GM19468 (cell line): ENCODE measurements around the gene MED25.
A peak's percentile ranks its signal among the peaks of the same experiment; 100 is the strongest.

ENCODE experiments used
- ATAC-seq: cut with Tn5 transposase; IDR thresholded peaks from one replicate; pipeline ENCODE4 v1.9.1; 2021; ENCODE audit warnings: mild to moderate bottlenecking, moderate library complexity, moderate number of reproducible peaks; ENCODE audit not compliant: unreplicated experiment; ENCODE audit errors: extremely low read depth

The MED25 gene

DNA sequence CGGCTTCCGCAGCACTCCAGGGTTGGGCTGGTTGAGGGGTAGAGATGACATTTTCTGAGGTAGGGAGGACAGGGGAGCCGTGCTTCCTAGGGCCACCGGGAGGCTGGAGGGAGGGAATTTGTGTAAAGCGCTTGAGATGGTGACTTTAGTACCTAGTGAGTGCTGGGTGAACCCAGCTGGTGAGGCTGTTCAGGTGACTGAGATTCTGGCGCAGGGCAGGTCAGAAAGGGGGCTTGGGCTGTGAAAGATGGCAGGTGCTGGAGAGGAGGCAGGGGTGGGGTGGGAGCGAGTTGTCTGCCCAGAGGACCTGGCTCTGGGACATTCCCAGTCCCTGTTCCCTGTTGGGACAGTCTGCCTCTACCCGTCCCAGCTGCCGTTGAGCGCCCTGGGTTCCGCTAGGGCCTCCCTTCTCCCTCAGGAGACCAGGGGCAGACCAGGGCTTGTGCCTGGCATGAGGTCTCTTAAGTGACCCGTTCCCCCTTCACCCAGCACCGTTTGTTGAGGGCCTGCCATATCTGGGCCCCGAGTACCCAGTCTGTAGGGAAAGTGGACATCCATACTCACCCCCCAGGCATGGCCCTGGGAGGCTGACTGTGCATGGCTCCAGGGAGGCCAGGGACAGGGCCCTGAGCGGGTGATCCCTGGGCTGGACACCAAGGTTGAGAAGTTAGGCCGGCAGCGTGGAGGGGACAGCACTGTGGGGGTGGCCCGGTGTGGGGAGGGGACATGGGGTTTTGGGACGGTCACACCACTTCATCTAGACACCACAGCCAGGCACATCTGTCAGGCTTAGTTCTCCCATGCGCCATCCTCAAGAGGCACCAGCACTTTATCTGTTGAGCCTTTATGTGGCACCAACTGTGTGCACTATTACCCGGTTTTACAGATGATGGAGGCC lies 37.8 kb downstream of the MED25 start:
- no peak for ATAC-seq

DNA sequence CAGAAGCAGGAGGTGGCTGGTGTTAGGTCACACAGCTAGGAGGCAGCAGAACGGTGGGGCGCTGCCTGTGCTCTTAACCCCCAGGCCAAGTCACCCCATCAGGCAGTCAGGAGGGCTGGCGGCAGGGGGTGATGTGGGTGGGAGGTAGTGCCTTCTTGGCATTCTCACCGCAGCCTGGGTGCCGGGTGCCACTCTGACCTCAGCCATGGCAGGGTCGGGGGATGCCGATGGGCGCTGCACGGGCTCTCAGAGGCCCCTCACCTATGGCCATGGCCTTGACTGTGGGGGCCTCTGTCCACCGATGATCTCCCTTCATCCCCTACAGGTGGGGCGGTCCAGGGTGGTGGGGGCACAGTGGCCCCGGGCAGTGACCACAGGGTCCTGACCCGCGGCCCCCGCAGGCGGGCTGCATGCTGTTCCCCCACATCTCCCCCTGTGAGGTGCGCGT lies 38.5 kb downstream of the MED25 start:
- ATAC-seq, result no peak

DNA sequence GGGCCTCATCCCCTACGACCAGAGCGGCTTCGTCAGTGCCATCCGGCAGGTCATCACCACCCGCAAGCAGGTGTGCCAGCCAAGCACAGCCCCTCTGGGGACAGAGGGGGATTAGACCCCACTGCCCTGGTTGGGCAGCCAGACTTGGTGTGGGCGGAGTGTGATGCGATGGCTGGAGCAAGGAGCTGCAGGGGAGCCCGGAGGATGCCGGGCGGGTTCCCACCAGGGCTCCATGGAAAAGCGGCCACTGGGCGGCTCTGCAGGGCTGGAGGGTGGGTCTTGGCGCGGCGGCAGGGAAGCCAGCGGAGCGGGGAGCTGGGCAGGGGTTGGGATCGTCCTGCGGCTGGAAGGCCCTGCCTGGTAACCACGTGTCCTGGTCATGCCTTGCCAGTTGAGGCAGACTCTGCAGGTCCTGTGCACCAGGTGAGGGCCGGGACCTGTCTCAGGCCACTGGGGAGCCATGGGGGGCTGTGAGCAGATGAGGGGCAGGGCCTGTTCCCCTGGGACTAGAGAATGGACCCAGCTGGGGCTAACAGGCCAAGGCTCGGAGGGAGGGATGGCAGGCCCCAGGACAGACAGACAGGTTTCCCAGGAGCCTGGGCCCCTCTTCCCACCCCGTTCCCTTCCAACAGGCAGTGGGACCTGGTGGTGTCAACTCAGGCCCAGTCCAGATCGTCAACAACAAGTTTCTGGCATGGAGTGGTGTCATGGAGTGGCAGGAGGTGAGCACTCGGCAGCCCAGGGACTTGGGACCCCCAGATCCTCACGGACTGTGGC lies 39.2 kb downstream of the MED25 start:
- ATAC-seq, result no peak

DNA sequence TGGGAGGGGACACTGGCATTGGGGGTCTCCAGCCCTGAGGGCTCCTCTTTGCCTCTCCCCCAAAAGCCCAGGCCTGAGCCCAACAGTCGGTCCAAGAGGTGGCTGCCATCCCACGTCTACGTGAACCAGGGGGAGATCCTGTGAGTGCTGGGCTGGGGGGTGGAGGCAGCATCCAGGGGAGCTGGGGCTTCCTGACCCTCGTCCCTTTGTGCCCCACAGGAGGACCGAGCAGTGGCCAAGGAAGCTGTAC lies 39.7 kb downstream of the MED25 start:
- ATAC-seq, result no peak

DNA sequence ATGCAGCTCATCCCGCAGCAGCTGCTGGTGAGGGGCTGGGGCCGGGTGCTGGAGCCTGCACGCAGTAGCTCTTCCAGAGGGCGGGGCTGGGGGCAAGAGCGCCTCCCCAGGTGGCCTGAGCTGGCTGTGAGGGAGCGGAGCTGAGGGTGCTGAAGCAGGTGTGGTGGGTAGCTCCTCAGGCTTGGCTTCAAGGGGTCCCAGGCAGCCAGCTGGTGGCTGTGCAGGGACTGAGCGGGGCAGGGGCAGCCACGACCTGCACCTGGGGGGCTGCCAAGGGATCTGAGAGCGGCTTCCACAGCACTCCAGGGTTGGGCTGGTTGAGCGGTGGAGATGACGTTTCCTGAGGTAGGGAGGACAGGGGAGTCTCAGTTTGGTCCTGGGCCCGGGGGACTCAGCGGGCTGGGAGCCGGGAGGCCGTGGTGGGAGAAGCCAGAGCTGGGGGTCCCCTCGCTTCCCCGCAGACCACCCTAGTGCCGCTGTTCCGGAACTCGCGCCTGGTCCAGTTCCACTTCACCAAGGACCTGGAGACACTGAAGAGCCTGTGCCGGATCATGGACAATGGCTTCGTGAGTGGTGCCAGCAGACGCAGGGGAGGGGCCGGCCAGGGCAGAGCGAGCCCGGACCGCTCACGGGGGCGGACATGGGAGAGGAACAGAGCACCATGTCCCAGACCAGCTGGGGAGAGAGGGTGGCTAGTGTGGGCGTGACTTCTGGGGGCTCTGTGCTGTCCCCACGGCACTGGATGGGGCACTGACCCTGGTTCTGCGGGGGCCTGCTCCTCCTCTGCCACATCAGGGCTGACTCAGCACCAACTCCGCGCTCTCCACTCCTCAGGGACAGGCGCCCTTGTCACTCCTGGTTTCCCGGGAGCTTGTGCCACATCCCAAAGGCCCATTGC lies 40.2 kb downstream of the MED25 start:
- ATAC-seq, result no peak

DNA sequence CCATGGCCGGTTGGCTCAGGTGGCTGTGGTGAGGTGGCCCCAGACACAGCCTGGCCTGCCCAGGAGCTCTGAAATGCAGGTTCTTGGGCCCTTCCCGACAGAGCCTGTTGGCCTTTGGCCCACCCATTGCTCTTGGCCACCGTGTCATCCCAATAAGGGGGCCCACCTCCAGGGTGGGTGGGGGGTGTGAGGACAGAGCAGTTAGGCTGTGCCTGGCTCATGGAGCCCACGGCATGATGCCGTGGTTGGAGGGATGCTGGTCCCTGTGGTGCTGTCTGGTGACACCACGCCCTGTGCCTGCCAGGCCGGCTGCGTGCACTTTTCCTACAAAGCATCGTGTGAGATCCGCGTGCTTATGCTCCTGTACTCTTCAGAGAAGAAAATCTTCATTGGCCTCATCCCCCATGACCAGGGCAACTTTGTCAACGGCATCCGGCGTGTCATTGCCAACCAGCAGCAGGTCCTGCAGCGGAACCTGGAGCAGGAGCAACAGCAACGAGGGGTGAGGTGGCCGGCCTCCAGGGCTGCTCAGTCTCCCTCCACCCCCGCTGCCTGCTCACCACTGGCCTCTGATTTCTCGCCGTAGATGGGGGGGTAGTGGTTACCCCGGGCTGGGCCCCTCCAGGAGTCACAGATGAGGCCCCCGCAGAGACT lies 41.7 kb downstream of the MED25 start:
- ATAC-seq, result no peak

DNA sequence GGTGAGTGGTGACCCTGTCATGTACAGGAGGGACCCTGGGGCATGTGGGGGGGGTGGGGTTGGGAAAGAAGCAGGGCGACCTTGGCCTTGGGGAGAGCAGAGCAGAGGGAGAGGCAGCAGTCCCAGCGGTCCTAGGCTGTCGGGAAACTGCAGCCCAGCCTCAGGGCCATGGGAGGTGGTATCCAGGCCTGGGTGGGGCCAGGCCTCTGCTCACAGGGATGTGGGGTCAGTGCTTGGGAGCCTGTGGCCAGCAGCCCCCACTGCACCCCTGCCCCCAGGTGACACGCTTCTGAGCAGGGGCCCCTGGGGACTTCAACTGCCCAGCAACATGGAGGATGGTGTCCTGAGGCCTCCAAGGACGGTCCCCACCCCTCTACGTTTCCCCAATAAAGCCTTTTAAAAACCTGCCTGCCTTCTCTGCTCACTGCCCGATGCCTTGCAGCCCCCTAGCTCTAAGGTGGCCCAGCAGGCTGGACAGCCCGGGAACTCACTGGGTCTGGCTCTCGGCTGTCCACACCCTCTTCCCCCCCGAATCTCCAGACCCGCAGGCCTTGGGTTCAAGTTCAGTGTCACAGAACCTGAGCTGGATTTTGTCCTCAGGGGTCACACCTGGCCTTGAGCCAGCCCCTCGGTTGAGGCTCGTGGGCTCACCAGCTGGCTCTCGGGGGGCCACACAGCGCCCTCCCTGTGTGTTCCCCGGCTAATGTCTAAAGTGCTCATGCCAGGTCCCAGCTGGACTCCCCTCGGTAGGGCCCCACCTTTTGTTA lies 42.4 kb downstream of the MED25 start:
- ATAC-seq, result no peak

DNA sequence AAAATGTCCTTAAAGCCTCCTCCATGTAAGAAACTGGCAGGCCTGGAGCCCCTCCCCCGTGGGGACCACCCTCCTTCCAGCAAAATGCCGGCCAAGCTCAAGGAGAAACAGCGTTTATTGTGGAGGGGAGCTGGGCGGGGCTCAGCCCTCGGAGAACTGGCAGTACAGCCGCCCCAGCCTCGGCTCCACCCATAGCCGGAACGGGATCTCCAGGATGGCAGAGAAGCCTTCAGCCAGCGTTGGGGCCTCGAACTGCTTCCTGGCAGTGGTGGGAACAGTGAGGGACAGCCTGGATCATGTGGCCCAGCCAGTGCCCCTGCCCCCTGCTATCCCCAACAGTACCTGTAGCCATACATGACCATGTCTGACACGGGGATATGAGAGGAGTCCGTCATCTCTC lies 43.0 kb downstream of the MED25 start:
- ATAC-seq, result no peak

DNA sequence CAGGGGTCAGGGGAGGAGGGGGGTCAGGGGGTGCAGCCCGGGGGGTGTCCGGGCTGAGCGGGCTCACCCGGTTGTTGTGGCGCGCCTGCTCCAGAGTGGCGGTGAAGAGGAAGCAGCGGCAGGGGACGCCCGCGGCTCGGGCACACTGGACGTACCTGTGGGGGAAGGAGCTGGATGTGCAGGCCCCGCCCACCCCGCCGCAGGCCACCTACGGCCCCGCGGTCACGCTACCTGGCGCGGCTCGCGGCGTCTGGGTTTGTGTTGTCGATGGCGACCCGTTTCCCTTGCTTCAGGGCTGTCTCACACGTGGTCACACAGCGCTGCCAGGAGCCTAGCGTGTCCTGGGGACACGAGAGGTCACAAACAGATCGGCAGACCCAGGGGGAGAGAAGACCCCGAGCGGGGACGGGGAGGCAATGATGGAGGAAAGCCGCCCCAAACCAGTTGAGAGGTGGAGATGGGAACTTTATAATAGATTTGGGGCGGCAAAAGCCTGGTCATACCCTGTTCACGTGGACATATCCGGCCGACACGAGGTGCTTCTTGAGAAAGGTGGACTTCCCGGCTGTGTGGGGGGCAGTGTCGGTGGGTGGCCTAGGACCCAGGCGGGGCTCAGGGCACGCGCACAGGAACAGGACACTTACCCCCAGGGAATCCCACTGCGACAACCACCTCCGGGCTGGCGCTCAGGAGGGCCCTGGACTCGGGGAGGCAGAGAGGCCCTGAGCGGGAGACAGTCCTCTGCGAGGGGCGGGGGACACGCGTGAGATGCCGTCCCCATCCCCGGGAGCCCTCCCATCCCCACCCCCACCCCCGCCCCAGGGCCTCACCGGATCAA lies 43.7 kb downstream of the MED25 start:
- no peak for ATAC-seq

DNA sequence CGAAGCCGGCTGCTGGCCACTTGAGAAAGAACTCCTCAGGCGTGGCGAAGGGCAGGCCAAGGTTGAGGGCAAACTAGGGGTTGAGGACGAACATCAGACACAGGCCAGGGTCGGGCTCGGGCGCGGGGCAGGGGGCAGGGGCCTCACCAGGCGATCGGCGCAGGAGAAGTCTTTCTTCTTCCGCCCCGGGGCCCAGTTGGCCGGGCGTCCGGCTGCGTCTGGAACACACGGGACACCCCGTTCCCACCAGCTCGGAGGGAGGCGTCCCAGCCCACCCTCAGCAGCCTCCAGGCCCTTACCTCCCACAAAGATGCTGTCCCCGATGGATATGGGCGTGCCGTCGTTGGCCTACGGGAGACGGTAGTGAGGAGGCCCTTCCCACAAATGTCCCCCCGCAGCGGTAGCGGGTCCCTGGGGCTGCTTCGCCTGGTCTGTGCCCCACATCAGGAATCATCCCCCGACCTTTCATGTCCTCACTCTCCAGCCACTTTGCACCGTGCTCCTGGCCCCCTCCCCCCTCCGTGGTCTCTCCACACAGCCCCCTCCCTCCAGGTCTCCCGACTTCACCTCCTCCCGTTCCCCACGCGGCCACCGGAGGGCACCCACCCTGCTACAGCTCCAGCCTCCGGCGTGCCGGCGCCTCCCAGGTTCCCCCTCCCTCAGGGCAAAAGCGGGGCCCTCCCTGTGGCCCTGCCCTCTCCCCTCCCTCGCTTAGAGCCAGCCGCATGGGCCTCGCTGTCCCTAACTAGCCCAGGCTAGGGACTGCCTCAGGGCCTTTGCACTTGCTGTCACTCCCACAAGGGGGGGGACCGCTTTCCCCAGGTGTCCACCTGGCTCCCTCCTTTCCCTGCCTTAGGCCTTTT lies 44.5 kb downstream of the MED25 start:
- no peak for ATAC-seq

DNA sequence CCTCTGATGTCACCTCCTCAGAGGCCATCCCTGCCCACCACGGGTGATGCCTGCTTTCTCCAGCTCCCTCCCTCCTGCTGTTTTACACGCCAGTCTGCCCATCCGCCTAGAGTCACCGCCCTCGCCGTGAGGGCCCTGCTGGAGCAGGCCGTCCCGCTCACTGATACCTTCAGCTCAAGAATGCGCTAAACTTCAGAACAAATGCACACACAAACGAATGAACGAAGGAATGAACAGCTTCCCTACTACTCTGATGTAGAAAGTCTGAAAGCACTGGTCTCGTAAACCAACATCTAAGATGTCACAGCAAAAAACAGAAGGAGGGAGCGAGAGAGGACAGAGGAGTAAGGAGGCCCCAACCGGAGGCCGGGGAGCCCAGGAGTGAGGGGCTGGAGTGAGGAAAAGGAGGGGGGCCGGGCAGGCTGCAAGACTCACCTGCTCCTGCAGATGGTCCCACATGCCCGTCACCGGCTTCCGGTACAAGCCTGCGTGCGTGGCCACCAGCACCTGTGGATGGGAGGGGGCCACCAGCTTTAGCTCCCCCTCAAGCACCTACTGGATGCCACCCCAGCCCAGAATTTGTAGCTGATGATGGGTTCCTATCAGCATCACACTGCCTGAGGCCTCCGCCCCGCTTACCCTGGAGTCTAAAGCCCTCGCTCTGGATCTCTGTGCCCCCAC lies 45.3 kb downstream of the MED25 start:
- no peak for ATAC-seq

DNA sequence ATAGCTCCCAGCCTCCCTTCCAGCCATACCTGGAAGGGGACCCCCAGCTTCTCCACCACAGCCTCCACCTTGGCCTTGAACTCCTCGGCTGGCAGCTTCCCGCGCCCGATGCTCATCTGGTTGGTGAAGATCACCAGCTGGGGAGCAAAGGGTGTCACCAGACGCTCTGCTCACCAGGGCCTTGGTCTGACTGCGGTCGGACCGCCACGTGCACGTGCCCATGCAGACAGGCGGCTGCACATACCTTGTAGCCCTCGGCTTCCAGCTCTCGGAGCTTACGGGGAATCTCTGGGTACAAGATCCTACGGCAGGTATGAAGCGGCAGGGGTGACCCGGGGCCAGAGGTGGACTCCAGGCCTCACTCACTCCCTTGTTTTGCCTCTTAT lies 45.8 kb downstream of the MED25 start:
- ATAC-seq, result no peak

DNA sequence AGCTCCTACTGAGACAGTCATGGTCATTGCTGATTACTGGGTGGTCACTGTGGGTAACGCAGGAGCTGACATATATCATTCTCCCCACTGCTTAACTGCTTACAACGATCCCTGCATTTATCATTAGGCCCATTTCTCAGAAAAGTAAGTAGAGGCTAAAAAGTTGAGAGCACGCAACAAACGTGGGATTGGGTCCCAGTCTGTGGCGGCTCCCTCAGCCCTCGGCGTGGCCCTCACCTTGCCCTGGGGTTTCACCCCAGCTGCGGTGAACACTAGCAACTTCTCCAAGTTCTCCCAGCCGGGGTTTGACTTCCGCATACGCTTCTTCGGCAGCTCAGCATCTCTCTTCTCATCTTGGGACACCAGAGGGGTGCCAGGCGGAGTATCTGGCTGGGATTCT lies 46.8 kb downstream of the MED25 start:
- no peak for ATAC-seq

DNA sequence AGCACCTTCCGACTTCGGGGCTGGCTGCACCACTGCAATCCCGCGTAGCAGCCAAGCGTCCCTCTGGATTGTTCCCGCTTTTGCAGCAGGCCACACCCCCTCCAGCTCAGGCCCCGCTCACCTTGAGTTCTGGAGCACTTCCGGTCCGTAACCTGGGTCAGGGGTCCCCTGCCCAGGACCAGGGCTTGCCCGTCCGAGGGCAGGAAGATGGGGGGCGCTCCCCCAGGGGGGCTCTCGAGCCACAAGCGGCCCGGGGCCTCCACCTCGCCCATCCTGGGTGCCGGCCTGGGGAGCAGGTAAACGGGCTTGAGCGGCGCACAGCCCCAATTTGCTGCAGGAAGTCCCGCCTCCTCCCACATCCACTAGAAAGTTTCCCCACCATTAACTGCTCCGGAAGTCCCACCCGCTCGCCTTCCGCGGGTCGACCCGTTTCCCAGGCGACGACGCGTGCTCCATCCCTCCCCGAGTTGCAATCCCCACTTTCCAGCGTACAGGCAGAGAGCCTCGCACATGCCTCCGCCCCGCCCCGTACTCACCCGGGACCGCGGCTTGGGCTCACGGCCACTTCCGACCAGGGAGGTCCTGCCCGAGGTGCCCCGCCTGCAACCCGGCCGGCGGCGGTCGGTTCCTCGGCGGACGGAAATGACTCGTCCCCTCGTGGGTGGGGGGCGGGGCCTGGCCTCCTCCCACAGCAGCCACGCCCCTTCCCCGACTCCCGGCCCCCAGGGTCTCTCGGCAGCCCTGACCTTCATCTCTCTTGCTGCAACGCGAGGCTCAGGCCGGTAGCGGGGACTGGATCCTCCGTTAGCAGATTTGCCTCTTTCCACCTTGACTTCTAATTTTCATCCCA lies 49.1 kb downstream of the MED25 start, which contains the start of gene PNKP:
Gene PNKP, minus strand, starts transcription at position 644 of the 850 bp plus-strand sequence. Its CDS starts 372 bp downstream, at position 272.
- ATAC-seq, result peak; percentile 10

DNA sequence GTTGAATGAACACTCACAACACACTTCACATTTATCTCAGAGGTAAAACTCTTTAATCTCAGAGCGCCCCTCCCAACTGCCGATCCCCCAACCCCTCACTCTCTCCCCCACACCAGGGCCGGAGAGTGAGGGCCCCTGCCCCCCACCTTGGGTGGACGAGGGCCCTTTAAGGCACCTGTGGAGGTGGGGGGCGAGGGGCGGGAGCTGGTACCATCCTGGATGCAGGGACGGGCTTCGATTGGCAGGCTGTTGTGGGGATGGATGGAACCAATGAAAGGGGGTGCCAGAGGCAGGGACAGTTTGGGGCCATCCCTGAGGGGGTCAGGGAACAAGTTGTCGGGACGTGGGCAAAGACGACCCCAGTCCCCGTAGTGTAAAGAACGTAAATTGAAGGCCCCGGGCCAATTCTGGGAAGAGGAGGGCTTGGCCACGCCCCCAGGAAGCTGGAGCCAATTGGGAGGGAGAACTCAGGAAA lies 51.0 kb downstream of the MED25 start:
- no peak for ATAC-seq
